Upper lobe of left lung (tissue), 4 donors: ENCODE results near the gene MEF2A.

Experiments used
- EP300 ChIP-seq, 4 donors: sonication (generic); formaldehyde crosslinking; IDR thresholded peaks; one replicate each; pipeline ENCODE4 v1.5.1; 2017; ENCODE audit warnings: antibody characterized with exemption in 4 of 4, control low read depth in 2 of 4
- TF ChIP-seq, protein P1 (sequence below), 6 experiments: fragments of 450-650 bp in 4 of 6; fragments of 200-600 bp in 2 of 6; sonication (generic) in 2 of 6; IDR thresholded peaks; one replicate each; pipeline ENCODE4 v1.5.1; 2016 to 2019; ENCODE audit warnings: antibody characterized with exemption in 6 of 6

GRCh38 chr15:99628374-99629001 lies 62.7 kb downstream of the MEF2A start:
- no peak for TF ChIP-seq EP300 (IDR thresholded peaks at IDR 0.05)
- TF ChIP-seq, protein P1, sequence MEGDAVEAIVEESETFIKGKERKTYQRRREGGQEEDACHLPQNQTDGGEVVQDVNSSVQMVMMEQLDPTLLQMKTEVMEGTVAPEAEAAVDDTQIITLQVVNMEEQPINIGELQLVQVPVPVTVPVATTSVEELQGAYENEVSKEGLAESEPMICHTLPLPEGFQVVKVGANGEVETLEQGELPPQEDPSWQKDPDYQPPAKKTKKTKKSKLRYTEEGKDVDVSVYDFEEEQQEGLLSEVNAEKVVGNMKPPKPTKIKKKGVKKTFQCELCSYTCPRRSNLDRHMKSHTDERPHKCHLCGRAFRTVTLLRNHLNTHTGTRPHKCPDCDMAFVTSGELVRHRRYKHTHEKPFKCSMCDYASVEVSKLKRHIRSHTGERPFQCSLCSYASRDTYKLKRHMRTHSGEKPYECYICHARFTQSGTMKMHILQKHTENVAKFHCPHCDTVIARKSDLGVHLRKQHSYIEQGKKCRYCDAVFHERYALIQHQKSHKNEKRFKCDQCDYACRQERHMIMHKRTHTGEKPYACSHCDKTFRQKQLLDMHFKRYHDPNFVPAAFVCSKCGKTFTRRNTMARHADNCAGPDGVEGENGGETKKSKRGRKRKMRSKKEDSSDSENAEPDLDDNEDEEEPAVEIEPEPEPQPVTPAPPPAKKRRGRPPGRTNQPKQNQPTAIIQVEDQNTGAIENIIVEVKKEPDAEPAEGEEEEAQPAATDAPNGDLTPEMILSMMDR (IDR thresholded peaks at IDR 0.05) = no peak
